Eye (tissue), 1 donor: ENCODE data around the gene IFI27.

Experiments
- DNase-seq: peaks from one replicate; pipeline ENCODE4 v3.0.0-alpha.2; 2015

The IFI27 gene

GRCh38 chr14:94103554-94104150, 6.9 kb upstream of the IFI27 start:
- DNase-seq: no peak

- no peak for DNase-seq
Measured at GRCh38 chr14:94104731-94105130, 5.8 kb upstream of the IFI27 start.

- no peak for DNase-seq
Measured at GRCh38 chr14:94109915-94110250, 653 bp upstream of the IFI27 start.

GRCh38 chr14:94111276-94112095, 950 bp downstream of the IFI27 start:
- DNase-seq: no peak

GRCh38 chr14:94112513-94113063, 2.1 kb downstream of the IFI27 start:
- DNase-seq: no peak

- no peak for DNase-seq
Measured at GRCh38 chr14:94113073-94113472, 2.5 kb downstream of the IFI27 start.

GRCh38 chr14:94113490-94113889, 3.0 kb downstream of the IFI27 start:
- no peak for DNase-seq

- no peak for DNase-seq
Measured at GRCh38 chr14:94113908-94114588, 3.5 kb downstream of the IFI27 start.

- no peak for DNase-seq
Measured at GRCh38 chr14:94114589-94115057, 4.1 kb downstream of the IFI27 start.

GRCh38 chr14:94115058-94115591, 4.6 kb downstream of the IFI27 start:
- DNase-seq: no peak

GRCh38 chr14:94115631-94116030, 5.1 kb downstream of the IFI27 start:
- no peak for DNase-seq

- DNase-seq: no peak
Measured at GRCh38 chr14:94116701-94117100, 6.2 kb downstream of the IFI27 start.

- no peak for DNase-seq
Measured at GRCh38 chr14:94117856-94118255, 7.3 kb downstream of the IFI27 start.

GRCh38 chr14:94119071-94119470, 8.5 kb downstream of the IFI27 start:
- DNase-seq: no peak

GRCh38 chr14:94120667-94121340, 10.3 kb downstream of the IFI27 start:
- DNase-seq: no peak

- no peak for DNase-seq
Measured at GRCh38 chr14:94121485-94121884, 10.9 kb downstream of the IFI27 start.

- DNase-seq: no peak
Measured at GRCh38 chr14:94122438-94122837, 11.9 kb downstream of the IFI27 start.

GRCh38 chr14:94123296-94123695, 12.8 kb downstream of the IFI27 start:
- DNase-seq: no peak

- DNase-seq: no peak
Measured at GRCh38 chr14:94123868-94124267, 13.3 kb downstream of the IFI27 start.

GRCh38 chr14:94124582-94125377, 14.2 kb downstream of the IFI27 start:
- DNase-seq: no peak

GRCh38 chr14:94125659-94126418, 15.3 kb downstream of the IFI27 start:
- DNase-seq: no peak
